SU-DHL-6 (cell line): ENCODE data around the gene SLC35C1.

Experiments used
- H2AFZ ChIP-seq: fragments of 200-600 bp; sonication (generic); 2 replicates; pipeline ENCODE4 v1.6.1; 2014; ENCODE audit warnings: low read depth, mild to moderate bottlenecking, moderate library complexity, mixed read lengths, antibody characterized with exemption, low read length; ENCODE audit not compliant: severe bottlenecking
- H3F3A ChIP-seq: fragments of 200-600 bp; shearing (Covaris generic); 2 replicates; pipeline ENCODE4 v1.6.0; 2016; ENCODE audit warnings: antibody characterized with exemption, mild to moderate bottlenecking; ENCODE audit not compliant: insufficient read depth
- H3K27ac ChIP-seq: fragments of 200-600 bp; sonication (generic); 2 replicates; pipeline ENCODE4 v1.5.1; 2016; ENCODE audit warnings: low read depth, mild to moderate bottlenecking, low read length, moderate library complexity, mixed read lengths
- H3K27me3 ChIP-seq: fragments of 200-600 bp; sonication (generic), shearing (Covaris generic); 2 replicates; pipeline ENCODE4 v1.6.0; 2014; ENCODE audit warnings: mild to moderate bottlenecking, low read length
- H3K36me3 ChIP-seq: fragments of 200-600 bp; sonication (generic); 2 replicates; pipeline ENCODE4 v1.6.1; 2014; ENCODE audit warnings: mild to moderate bottlenecking, low read length, mixed read lengths
- H3K4me2 ChIP-seq: fragments of 300-600, 200-600 bp; shearing (Covaris generic), sonication (generic); 2 replicates; pipeline ENCODE4 v1.6.0; 2014; ENCODE audit warnings: low read length, low read depth, mild to moderate bottlenecking; ENCODE audit not compliant: poor library complexity, severe bottlenecking
- H3K4me3 ChIP-seq: fragments of 200-600 bp; sonication (generic); 2 replicates; pipeline ENCODE4 v1.5.1; 2014; ENCODE audit warnings: antibody characterized with exemption, low read length, mild to moderate bottlenecking, mixed read lengths; ENCODE audit not compliant: insufficient read depth, poor library complexity, severe bottlenecking
- H3K79me2 ChIP-seq: fragments of 200-600 bp; sonication (generic); 2 replicates; pipeline ENCODE4 v1.6.1; 2014; ENCODE audit warnings: mild to moderate bottlenecking, low read length, moderate library complexity; ENCODE audit not compliant: insufficient read depth
- H3K9ac ChIP-seq: fragments of 200-600 bp; sonication (generic); 2 replicates; pipeline ENCODE4 v1.7.0; 2014; ENCODE audit warnings: mild to moderate bottlenecking, low read length
- H3K9me2 ChIP-seq: fragments of 200-600 bp; sonication (generic); replicated peaks from 2 replicates; pipeline ENCODE4 v1.6.1; 2014; ENCODE audit warnings: low read length; ENCODE audit not compliant: insufficient read depth
- H3K9me3 ChIP-seq: fragments of 200-600 bp; sonication (generic); 2 replicates; pipeline ENCODE4 v1.6.1; 2014; ENCODE audit warnings: low read length, mixed read lengths; ENCODE audit not compliant: insufficient read depth
- H4K20me1 ChIP-seq: fragments of 200-600 bp; sonication (generic); 2 replicates; pipeline ENCODE4 v1.6.1; 2014; ENCODE audit warnings: low read depth, mild to moderate bottlenecking, antibody characterized with exemption, low read length, moderate library complexity, mixed read lengths
- EZH2phosphoT487 ChIP-seq: fragments of 200-600 bp; sonication (generic), shearing (Covaris generic); conservative IDR thresholded peaks from 2 replicates; pipeline ENCODE4 v1.6.1; 2018; ENCODE audit warnings: mild to moderate bottlenecking, antibody characterized with exemption, low read length, moderate library complexity, mixed read lengths
- TF ChIP-seq, protein P1 (sequence below): fragments of 200-600 bp; sonication (generic); IDR thresholded peaks from one replicate; pipeline ENCODE4 v1.5.1; 2017; ENCODE audit warnings: antibody characterized with exemption, mild to moderate bottlenecking, low read length, moderate library complexity; ENCODE audit not compliant: insufficient read depth, poor library complexity, severe bottlenecking

Gene SLC35C1

GRCh38 chr11:45757672-45758071, 47.3 kb upstream of the SLC35C1 start:
- H3F3A ChIP-seq, result no peaks in the 10 kb centered on the region
- H3K79me2 ChIP-seq, result no peaks in the 10 kb centered on the region
- no peaks in the 10 kb centered on the region for H4K20me1 ChIP-seq
- H3K27me3 ChIP-seq, result no peaks in the 10 kb centered on the region
- no peak overlapping the region for H3K27ac ChIP-seq
- H3K4me2 ChIP-seq, result no peak overlapping the region
- no peak overlapping the region for H2AFZ ChIP-seq
- H3K36me3 ChIP-seq, result no peaks in the 10 kb centered on the region
- H3K9me2 ChIP-seq, result no peaks in the 10 kb centered on the region
- H3K4me3 ChIP-seq, result no peak overlapping the region
- TF ChIP-seq EZH2phosphoT487, result no peak
- TF ChIP-seq, protein P1, sequence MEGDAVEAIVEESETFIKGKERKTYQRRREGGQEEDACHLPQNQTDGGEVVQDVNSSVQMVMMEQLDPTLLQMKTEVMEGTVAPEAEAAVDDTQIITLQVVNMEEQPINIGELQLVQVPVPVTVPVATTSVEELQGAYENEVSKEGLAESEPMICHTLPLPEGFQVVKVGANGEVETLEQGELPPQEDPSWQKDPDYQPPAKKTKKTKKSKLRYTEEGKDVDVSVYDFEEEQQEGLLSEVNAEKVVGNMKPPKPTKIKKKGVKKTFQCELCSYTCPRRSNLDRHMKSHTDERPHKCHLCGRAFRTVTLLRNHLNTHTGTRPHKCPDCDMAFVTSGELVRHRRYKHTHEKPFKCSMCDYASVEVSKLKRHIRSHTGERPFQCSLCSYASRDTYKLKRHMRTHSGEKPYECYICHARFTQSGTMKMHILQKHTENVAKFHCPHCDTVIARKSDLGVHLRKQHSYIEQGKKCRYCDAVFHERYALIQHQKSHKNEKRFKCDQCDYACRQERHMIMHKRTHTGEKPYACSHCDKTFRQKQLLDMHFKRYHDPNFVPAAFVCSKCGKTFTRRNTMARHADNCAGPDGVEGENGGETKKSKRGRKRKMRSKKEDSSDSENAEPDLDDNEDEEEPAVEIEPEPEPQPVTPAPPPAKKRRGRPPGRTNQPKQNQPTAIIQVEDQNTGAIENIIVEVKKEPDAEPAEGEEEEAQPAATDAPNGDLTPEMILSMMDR, result no peak
- no peaks in the 10 kb centered on the region for H3K9me3 ChIP-seq
- H3K9ac ChIP-seq, result no peak overlapping the region

GRCh38 chr11:45761659-45762058, 43.3 kb upstream of the SLC35C1 start:
- Histone ChIP-seq H3K27ac (no peak overlapping the region), H4K20me1 (no peaks in the 10 kb centered on the region), H3F3A (no peaks in the 10 kb centered on the region), H3K27me3 (no peaks in the 10 kb centered on the region), H3K9me3 (no peaks in the 10 kb centered on the region), H3K9ac (no peak overlapping the region), H3K36me3 (no peaks in the 10 kb centered on the region), H2AFZ (no peak overlapping the region), H3K79me2 (no peaks in the 10 kb centered on the region), H3K4me3 (no peak overlapping the region), H3K9me2 (no peaks in the 10 kb centered on the region), H3K4me2 (no peak overlapping the region)
- TF ChIP-seq, protein P1, result no peak
- no peak for TF ChIP-seq EZH2phosphoT487

DNA sequence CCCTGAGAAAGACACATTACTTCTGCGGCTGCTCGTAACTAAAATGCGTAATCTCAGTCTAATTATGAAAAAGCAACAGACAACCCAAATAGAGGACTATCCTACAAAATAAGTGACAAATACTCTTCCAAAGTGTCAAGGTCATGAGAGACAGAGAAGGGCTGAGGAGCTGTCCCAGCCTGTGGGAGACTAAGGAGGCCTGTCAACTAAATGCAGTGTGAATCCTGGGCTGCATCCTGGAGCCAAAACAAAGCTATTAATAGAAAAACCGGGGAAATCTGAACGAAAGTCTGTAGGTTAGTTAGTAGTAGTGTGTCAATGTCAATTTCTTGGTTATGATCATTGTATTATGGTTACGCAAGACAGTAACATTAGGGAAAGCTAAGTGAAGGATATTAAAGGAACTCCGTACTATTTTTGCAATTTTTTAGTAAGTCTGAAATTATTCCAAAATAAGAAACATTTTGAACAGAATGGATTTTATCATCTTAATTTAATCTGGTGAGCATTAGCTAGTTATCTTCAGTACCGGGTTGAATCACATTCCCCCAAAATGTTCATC, 39.8 kb upstream of the SLC35C1 start:
- Histone ChIP-seq H2AFZ (no peak overlapping the region), H4K20me1 (no peaks in the 10 kb centered on the region), H3K36me3 (no peaks in the 10 kb centered on the region), H3K79me2 (no peaks in the 10 kb centered on the region), H3K27ac (no peak overlapping the region), H3K9me3 (no peaks in the 10 kb centered on the region), H3F3A (no peaks in the 10 kb centered on the region), H3K4me2 (no peak overlapping the region), H3K9ac (no peak overlapping the region), H3K27me3 (no peaks in the 10 kb centered on the region), H3K4me3 (no peak overlapping the region), H3K9me2 (no peaks in the 10 kb centered on the region)
- TF ChIP-seq, protein P1, result no peak
- no peak for TF ChIP-seq EZH2phosphoT487
